A673 (cell line): ENCODE data around the gene ZNF669.

ENCODE experiments used
- EZH2 ChIP-seq: fragments of 200-600 bp; sonication (generic); IDR thresholded peaks from 2 replicates; pipeline ENCODE4 v1.6.1; 2017; ENCODE audit warnings: borderline replicate concordance, low read depth, mild to moderate bottlenecking, mixed read lengths, antibody characterized with exemption, low read length; ENCODE audit not compliant: poor library complexity, severe bottlenecking
- TF ChIP-seq, protein P1 (sequence below): fragments of 300-800, 200-600 bp; sonication (generic); conservative IDR thresholded peaks from 2 replicates; pipeline ENCODE4 v1.5.1; 2017; ENCODE audit warnings: low read depth, mild to moderate bottlenecking, antibody characterized with exemption, low read length, moderate library complexity, mixed read lengths

DNA sequence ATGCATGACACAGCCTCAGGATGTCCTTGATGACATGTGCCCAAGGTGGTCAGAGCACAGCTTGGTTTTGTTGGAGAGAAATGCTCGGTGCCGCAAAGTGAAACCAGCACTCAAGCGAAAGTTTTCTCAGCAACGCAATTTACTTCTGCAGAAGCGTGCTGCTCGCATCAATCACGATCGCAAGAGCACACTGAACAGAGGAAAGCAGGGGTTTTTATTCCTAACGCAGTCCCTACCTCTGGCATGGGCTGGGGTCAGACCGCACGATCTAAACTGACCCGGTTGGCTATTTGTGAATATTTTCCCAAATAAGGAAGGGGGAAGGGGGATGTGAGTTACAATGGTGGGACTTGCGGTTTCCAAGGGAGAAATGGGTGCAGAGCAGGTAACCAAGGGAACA is 809 bp upstream of the ZNF669 start:
- TF ChIP-seq, protein P1, sequence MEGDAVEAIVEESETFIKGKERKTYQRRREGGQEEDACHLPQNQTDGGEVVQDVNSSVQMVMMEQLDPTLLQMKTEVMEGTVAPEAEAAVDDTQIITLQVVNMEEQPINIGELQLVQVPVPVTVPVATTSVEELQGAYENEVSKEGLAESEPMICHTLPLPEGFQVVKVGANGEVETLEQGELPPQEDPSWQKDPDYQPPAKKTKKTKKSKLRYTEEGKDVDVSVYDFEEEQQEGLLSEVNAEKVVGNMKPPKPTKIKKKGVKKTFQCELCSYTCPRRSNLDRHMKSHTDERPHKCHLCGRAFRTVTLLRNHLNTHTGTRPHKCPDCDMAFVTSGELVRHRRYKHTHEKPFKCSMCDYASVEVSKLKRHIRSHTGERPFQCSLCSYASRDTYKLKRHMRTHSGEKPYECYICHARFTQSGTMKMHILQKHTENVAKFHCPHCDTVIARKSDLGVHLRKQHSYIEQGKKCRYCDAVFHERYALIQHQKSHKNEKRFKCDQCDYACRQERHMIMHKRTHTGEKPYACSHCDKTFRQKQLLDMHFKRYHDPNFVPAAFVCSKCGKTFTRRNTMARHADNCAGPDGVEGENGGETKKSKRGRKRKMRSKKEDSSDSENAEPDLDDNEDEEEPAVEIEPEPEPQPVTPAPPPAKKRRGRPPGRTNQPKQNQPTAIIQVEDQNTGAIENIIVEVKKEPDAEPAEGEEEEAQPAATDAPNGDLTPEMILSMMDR, result no peak
- TF ChIP-seq EZH2, result no peak
